T-helper 2 cell treated with Interferon-gamma antibody and Interleukin-4, amounts not matched to agents 100 ng/mL and 5 ng/mL, for 36 hours (primary cell): Measurements from ENCODE around the gene PDE4A. TPM values are rescaled to one million over a fixed set of nuclear protein-coding genes. Genes with fewer than 3 reads are reported as not detected.

Experiments used
- intact Hi-C: fragments of 100-400 bp; cut with micrococcal nuclease; formaldehyde crosslinking; loops from one replicate; pipeline ENCODE4 v1.15.1; 2023
- total RNA-seq: library from RNA; stranded (reverse); gene quantifications from 2 replicates; pipeline ENCODE4 v1.2.3, GENCODE V29; 2022

Gene PDE4A
- total RNA-seq, 1 donor from 2014 or later: 61.2 TPM

DNA sequence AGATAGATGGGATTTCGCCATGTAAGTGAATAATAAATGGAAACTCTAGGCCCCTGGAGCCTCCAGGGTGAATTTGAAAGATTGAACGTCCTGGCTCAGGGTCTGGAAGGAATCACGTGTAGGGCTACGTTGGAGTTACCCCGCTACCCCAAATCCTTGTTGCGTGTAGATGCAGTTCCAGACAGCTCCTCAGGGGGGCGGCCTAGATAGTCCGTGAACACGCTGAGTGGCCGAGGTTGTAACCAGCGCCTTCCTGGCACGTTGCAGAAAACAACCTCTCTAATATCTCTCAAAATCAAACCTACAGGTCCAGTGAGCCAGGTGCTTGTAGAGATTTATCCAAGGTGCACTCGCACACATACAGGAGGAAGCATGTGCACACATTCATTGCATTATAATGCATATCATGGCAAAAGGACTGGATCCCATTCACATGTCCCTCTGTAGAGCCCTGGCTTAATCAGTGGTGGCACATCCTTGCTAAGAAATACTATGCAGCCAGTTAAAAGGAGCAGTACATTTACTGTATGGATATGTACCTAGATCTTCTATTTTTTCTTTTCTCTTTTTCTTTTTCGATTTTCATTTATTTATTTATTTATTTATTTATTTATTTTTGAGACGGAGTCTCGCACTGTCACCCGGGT, 85.4 kb downstream of the PDE4A start:
- intact Hi-C loops: loop anchor here (1.0 to 5.0 kb wide), 2 partner anchors 37 to 67 kb away; partner anchors contain the start of gene ATG4D

DNA sequence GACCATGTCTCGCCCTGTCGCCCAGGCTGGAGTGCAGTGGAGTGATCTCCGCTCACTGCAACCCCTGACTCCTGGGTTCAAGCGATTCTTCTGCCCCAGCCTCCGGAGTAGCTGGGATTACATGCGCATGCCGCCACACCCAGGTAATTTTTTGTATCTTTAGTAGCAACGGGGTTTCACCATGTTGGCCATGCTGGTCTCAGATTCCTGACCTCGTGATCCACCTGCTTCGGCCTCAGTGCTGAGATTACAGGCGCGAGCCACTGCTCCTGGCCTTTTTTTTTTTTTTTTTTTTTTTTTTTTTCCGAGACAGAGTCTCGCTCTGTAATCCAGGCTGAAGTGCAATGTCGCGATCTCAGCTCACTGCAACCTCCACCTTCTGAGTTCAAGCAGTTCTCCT, 87.7 kb downstream of the PDE4A start:
- intact Hi-C loops: loop anchor here (5.0 kb wide), 1 partner anchor 34 kb away; the partner anchor contains the start of gene ATG4D

DNA sequence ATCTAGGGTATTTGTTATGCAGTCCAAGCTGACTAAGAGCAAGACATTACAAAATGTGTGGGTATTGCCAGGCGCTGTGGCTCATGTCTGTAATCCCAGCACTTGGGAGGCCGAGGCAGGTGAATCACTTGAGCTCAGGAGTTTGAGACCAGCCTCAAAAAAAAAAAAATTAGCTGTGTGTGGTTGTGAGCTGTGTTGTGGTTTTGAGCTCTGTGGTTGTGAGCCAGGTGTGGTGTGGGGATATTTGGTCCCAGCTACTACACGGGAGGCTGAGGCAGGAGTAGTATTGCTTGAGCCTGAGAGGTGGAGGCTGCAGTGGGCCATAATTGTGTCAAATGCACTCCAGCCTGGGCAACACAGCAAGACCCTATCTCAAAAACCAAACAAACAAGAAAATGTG, 88.4 kb downstream of the PDE4A start:
- intact Hi-C loops: loop anchor here (5.0 kb wide), 1 partner anchor 34 kb away; the partner anchor contains the start of gene ATG4D

GRCh38 chr19:10510301-10510802, 90.0 kb downstream of the PDE4A start:
- intact Hi-C loops: no loop called here

DNA sequence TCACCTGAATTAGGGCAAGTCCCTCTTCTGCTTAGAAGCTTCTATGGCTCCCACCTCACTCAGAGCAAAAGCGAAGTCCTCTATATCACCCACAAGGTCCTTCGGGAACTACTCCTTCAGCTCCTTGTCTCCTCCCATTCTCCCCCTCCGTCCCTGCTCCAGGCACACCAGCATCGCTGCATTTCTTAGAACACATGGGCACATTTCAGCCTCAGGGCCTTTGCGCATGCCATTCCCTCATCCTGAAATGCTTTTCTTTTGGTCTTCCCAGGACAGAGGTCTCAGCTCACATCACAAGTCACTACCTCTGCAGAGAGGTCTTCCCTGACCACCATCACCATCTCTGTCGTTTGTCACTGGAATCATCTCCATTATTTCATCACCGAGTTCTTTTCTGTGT, 92.9 kb downstream of the PDE4A start:
- intact Hi-C loops: no loop called here

DNA sequence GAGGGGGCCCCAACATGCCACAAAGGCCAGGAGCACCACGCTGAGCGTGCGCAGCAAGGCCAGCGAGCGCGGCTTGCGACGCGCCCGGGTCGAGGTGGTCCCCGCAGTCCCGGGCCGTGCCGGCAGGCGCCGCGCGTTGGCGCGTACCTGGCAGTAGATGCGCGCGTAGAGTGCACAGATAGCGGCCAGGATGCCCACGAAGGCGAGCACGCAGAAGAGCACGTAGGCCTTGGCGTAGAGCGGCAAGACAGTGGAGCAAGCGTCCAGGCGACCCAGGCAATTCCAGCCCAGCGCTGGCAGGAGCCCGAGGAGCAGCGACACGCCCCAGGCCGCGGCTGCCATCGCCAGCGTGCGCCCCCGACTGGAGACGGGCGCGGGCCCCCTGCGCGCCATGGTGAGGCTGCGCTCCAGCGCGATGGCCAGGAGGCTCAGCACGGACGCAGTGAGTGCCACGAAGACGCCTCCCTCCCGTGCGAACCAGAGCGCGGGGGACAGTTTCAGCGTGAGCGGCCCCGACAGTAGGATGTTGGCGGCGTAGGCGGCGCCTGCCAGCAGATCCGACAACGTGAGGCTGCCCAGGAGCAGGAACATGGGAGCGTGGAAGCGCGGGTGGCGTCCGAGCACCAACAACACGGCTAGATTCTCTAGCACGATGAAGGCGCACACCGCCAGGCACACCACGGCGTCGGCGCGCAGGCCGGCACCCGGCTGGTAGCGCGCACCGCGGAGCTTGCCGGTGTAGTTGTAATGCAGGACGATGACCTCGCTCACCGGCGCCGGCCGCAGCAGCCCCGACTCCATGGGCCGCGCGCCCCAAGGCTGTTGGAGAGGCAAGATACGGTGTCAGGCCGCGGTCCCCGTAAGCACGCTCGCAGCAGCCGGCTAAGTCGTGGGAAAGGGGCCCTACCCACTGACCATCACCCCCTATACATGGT, 94.1 kb downstream of the PDE4A start:
- intact Hi-C loops: no loop called here

- intact Hi-C loops: no loop called here
Observed at GRCh38 chr19:10516064-10516385, 95.7 kb downstream of the PDE4A start.

DNA sequence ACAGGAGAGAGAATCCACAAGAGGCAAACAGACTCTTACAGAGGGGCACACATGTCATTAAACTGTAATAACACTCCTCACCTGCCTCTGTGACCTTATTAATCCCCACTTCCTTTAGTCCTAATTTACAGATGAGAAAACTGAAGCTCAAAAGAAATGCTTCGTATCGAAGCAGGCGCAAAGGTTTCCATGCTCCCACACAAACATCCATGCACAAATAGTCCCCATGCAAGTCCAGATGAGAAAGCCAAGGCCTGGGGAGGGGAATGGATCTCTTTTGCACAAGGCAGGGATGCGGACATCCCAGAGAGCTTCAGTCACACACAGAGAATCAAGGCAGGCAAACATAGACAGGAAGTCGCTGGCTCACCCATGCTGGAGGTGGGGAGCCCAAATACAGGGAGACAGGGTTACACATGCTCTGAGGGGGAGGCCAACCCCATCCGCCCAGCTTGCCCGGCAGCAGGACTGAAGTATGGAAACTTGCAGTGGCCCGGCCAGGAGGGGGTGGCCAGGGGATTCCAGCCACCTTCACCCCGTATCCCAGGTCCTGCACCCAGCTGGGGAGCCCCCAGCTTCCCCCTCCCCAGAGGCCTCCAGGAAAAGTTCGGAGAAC, 96.4 kb downstream of the PDE4A start:
- intact Hi-C loops: no loop called here

GRCh38 chr19:10517361-10517759, 97.0 kb downstream of the PDE4A start, which contains the start of gene S1PR5:
S1PR5 (minus strand) TSS chr19:10517447; CDS start chr19:10515011, 2,436 bp downstream.
- intact Hi-C loops: no loop called here

DNA sequence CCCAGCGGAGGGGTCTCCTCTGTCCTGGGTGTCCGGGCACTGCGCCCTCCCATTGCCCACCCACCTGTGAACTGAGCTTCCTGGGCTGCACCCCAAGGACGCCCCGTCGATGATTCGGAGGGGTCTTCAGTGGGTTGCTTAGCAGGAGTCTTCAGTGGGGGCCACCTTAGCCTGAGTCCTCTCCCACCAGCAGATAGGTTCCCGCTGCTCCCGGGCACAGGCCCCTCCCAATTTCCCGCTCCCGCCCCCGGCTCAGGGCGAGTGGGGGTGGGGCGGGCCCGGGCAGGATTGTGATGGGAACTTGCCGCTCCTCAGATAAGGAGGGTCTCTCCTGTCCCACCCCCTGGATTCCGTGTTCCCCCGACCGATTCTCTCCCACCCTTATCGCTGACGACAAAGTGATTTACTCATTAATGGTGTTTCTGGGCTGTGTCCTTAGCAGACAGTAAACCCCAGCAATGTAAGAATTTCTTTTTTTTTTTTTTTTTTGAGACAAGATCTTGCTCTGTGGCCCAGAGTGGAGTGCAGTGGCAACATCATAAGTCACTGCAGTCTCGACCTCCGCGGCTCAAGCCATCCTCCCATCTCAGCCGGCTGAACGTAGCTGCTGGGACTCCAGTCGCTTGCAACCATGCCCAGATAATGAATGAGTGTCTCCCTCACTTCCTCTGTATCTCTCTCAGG, 97.6 kb downstream of the PDE4A start:
- intact Hi-C loops: no loop called here

DNA sequence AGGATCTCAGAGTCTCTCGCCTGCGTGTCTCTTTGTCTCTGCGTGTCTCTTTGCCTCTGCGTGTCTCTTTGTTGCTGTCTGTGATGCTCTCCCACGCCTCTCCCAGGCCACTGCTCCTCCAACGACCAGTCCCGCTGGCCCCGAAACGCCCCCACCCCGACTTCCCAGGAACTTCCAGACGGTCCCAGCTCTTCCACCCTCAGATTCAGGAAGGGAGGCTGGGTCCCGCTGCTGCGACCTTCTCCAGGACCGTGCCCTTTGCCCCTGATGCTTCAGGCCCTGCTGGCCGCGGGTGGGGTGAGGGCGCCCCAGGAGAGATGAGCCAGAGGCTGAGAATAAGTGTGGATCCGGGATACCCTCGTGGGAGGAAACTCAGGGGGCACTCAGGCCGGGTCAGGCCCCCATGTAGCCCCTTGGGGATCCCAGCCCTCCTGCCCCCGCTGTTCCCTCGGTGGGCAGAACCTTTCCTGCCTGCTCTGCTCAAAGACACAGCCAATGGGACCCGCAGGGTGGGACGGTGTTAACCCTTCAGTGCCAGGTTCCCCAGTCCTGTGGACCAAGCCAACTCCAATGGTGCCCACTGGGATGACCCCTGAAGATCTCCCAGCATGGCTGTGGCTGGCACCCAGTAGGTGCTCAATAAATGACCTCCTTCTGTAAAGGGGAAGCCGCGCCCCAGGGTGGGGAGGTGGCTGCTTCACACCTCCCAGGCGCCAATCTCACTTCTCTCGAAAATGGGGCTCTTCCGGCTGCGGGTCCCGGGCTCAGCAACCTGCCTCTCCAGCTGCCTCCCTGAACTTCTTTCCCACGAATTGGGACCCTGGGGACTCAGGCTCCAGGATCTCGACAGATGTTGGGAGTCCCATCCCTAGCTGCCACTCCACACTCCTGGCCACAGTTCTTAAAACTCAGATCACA, 98.4 kb downstream of the PDE4A start:
- intact Hi-C loops: no loop called here

Other genes starting within 250 kb of the PDE4A start
- gene DNMT1, start 225.6 kb upstream of the PDE4A start, total RNA-seq: 398 and 410 TPM in 2 replicates
- gene S1PR2, start 189.2 kb upstream of the PDE4A start, total RNA-seq: 6.9 and 7.0 TPM in 2 replicates
- gene MRPL4, start 168.3 kb upstream of the PDE4A start, total RNA-seq: 76.3 and 77.9 TPM in 2 replicates
- gene ICAM1, start 149.4 kb upstream of the PDE4A start, total RNA-seq: 19.4 and 21.7 TPM in 2 replicates
- gene ICAM4, start 133.6 kb upstream of the PDE4A start, total RNA-seq: 2.5 and 4.0 TPM in 2 replicates
- gene ICAM5, start 130.6 kb upstream of the PDE4A start, total RNA-seq: 0.70 and 0.82 TPM in 2 replicates
- gene ZGLP1, start 110.7 kb upstream of the PDE4A start, total RNA-seq: 2.4 and 3.7 TPM in 2 replicates
- 7.2 and 9.0 TPM in 2 replicates for gene FDX2, start 104.5 kb upstream of the PDE4A start, total RNA-seq
- gene RAVER1, start 87.0 kb upstream of the PDE4A start, total RNA-seq: 78.0 and 81.8 TPM in 2 replicates
- 183 and 185 TPM in 2 replicates for gene ICAM3, start 80.9 kb upstream of the PDE4A start, total RNA-seq
- 250 and 257 TPM in 2 replicates for gene TYK2, start 40.0 kb upstream of the PDE4A start, total RNA-seq
- 201 and 202 TPM in 2 replicates for gene CDC37, start 17.0 kb upstream of the PDE4A start, total RNA-seq
- gene KEAP1, start 82.8 kb downstream of the PDE4A start, total RNA-seq: 88.7 and 98.7 TPM in 2 replicates
- not detected in 2 replicates for gene S1PR5, start 96.9 kb downstream of the PDE4A start, total RNA-seq
- 36.5 and 40.6 TPM in 2 replicates for gene ATG4D, start 123.4 kb downstream of the PDE4A start, total RNA-seq
- 56.2 and 61.4 TPM in 2 replicates for gene KRI1, start 145.5 kb downstream of the PDE4A start, total RNA-seq
- gene CDKN2D, start 148.4 kb downstream of the PDE4A start, total RNA-seq: 52.0 and 55.1 TPM in 2 replicates
- gene AP1M2, start 166.8 kb downstream of the PDE4A start, total RNA-seq: not detected in 2 replicates
- 129 and 139 TPM in 2 replicates for gene SLC44A2, start 205.0 kb downstream of the PDE4A start, total RNA-seq
- 420 and 439 TPM in 2 replicates for gene ILF3, start 233.8 kb downstream of the PDE4A start, total RNA-seq